Measurements from ENCODE around the gene AKAP1.

DNA sequence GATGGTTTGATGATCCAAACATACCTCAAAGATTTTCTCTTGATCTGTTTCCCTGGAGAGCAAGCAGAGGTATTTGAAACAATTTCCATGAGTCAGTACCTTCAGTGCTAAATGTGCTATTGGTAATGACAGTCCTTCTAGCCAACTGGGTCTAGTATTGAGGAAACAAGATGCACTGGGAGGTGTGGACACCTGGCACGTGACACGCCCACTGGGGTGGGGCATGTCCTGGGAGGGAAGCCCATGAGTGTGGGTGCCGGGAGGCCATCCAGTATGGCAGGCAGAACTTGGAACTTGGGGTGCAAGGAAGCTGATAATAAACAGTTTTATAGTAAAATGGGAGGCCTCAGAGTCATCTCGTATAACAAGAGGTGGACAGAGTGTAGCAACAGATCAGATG lies 17.9 kb upstream of the AKAP1 start:
- TF ChIP-seq GATA3 (IDR thresholded peaks at IDR 0.05; ENCODE audit: low read depth, low read length) (no peak), GATA2 (IDR thresholded peaks at IDR 0.05; ENCODE audit: low read depth, low read length) (no peak)
